Stimulated activated CD4-positive, alpha-beta T cell treated with anti-CD3 and anti-CD28 coated beads, Interleukin-1b, Interleukin-23, amount 100 ng/mL, for 4 hours (primary cell): Measurements from ENCODE around the gene NBL1.
A peak's percentile ranks its signal among the peaks of the same experiment; 100 is the strongest.

Source experiments
- DNase-seq, 2 donors: peaks; one replicate each; pipeline ENCODE4 v3.0.0-alpha.2; 2020; ENCODE audit warnings: low read depth in 2 of 2

The NBL1 gene

GRCh38 chr1:19703280-19703679, 59.2 kb downstream of the NBL1 start:
- DNase-seq = no peak

- DNase-seq = peak; percentile 49 to 57
Observed at GRCh38 chr1:19704247-19705113, 60.4 kb downstream of the NBL1 start.

GRCh38 chr1:19705464-19705863, 61.4 kb downstream of the NBL1 start:
- no peak for DNase-seq

GRCh38 chr1:19706136-19706535, 62.0 kb downstream of the NBL1 start:
- DNase-seq = no peak
